GM18526 (cell line): Measurements from ENCODE around the gene GCGR.

ENCODE experiments used
- POLR2A ChIP-seq: IDR thresholded peaks from 3 replicates; pipeline ENCODE4 v1.6.1; 2011; ENCODE audit not compliant: insufficient read length; ENCODE audit errors: extremely low read depth

GCGR gene

DNA sequence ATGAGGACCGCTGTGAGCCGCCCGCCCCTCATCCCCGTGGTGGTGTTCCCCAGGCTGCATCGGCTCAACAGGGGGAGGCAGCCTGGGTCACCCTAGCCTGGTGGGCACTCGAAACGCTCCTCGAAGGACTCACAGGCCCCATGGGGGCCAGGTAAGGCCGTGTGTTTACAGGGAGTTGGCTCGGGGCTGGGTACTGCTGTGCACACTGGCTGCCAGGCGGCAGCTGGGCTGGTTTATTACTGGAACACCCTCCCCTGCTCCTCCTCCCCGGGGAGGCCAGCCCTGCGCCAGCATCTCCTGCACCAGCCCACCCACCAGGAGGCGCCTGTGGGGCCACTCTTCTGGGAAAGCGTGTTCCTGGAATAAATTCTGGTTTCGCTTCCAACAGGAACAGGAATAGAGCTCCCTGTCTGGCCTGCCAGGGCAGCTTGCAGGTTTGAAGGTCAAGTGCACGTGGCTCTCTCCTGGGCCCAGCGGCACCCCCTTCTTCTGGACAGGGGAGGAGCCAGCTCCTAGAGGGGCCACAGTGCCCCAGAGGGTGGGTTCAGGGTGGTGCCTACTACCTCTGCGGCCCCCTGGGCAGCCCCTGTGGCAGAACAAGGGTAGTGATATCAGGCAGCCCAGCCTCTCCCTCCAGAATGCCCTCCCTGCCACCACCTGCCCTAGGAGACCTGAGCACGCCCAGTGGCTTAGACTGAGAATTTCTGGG, 17.8 kb downstream of the GCGR start:
- no peak for TF ChIP-seq POLR2A

DNA sequence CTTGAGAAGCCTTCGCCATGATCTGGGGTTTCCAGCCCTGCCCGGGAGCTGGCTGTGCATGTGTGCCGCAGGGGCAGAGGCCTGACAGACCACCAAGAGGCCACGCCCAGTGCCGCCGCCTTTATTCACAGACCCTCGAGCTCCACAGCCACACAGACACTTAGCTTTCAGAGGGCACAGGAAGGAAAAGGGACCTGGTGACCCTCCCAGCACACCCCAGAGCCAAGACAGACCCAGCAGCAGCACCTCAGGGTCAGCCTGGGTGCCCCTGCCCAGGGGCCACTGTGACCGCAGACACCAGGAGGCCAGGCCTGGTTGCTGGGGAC, 18.3 kb downstream of the GCGR start:
- TF ChIP-seq POLR2A = no peak

DNA sequence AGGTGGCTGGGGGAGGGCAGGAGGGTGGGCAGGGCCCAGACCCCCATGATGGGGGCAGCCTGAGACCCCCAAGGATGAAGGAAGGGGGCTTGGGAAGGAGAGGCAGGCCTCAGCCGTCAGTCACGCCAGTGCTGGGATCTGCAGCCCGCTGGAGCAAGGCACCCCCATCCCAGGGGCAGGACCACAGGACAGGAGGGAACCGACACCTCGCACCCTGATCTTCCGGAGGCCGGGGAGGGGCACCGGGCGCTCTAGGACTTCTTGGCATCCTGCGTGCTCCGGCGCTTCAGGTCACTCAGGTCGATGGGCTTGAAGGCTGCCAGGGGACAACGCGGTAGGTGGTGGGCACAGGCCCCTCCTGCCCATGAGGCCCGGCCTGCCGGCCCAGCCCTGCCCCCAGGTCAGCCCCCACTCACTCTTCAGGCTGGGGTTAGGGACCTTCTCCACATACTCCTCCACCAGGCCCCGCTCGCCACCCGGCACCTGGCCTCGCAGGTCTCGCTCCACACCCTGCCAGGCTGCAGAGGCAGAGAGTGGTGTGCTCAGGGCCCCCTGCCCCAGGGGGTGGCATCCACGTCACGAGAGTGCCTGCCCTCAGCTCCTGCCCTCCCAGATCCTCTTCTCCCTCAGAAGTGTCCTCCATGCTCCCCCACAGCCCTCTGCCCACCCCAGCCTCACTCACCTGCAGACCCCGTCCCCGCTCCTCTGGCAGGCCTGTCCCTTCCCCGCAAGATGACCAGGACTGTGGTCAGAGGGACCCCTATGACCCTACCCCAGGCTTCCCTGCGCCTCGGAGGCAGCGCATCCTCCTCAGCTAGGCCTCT, 19.3 kb downstream of the GCGR start:
- no peak for TF ChIP-seq POLR2A

DNA sequence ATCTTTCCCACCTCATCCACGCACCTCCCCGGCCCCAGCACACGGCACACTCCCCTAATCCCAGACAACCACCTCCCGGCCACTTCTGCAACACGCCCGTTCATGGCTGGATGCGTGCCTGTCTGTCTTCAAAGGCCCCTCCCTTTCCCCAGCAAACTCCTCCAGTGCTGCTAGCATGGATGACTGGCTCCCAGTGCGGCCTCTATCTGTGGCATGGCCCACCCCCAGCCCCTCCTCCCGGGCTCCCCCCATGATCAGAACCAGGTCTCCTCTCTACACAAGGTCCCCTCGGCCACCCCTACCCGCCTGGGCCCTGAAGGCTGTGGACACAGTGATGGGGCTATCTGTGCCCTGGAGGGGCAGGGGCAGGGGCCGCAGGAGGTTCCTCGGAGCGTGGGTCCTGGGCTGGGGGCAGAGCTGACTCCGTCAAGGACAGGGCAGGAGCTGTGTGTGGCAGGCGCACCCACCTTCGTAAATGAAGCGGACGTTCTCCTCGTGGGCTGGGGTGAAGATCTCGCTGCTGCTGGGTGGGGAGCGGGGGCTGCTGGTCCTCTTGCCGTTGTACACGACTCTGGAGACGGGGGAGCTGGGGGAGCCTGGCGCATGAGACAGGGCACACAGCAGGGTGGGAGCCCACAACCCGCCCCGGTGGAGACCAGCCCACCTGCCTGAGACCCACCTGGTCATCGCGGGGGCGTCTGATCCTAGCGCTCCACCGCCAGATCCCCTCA, 20.0 kb downstream of the GCGR start:
- TF ChIP-seq POLR2A = no peak

DNA sequence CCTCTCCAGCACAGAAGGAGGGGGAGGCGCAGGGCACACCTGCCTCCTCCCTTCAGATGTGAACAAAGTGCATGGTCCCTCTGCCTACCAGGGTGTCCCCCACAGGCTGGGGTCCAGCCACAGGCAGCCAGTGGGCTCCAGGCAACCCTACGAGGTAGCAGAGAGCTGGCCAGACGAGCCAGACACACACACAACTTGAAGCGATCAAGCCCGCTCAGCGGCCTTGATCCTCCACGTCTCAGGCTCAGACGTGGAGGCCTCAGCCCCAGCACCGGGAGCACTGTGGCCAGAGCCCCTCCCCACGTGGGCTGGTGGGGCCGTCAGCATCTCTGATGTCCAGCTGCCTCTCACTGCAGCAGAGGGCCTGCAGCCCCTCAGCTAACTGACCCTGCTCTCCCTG, 20.6 kb downstream of the GCGR start:
- no peak for TF ChIP-seq POLR2A

DNA sequence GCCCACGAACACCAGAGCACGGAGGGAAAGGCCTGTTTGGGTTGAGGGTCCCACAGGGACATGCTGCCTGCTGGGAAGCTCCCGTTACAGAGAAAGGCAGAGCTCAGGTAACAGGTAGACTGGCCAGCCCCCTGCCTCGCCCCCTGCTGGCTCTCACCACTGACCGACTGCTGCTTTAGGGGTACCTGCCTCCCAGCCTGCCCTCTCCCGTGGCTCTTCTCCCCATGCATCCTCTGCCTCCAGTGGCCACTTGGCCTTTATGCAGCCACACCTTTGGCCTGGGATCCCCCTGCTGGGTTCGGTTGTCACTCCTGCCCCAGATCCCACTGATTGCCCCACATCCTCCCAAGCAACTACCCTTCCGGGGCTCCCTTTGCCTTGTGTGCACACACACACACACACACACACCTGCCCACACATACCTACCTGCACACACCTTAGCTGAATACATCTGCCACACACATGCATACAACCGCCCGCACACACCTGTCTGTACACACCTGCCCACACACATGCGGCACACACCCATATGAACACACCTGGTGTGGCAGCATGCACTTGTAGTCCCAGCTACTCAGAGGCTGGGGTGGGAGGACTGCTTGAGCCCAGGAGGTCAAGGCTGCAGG, 22.0 kb downstream of the GCGR start:
- no peak for TF ChIP-seq POLR2A

DNA sequence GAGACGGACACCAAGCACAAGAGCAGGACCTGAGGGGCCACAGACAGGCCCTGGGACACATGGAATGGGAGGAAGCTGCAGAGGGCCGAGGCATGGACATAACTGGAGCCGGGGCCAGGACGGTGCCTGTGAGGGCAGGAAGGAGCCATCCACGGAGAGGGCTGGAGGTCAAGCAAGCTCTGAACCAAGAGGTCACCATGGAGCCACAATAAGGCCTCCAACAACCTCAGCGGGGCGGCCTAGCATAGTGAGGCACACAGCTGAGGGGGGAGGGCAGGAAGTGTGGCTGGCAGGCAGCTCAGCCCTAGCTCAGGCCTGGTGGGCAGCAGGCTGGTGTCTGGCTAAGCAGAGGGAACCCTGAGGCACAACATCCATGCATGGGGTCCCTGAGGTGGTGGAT, 24.7 kb downstream of the GCGR start:
- no peak for TF ChIP-seq POLR2A

DNA sequence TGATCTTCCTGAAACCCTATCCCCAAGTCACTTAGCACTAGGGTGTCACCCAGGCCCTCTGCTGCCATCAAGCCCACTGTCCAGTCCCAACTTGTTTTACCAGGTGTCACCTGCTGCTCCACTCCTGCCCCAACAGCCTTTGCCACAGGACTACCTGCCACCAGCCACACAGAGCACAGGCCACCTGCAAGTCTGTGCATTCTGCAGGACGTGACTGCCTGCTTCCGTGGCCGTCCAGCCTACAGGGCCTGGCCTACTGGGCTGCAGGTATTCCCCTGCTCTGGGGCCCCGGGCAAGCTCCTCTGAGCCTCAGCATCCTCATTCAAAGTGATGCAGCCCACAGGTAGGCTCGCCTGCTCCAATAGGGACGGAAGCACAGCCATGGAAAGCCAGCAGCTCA, 25.9 kb downstream of the GCGR start:
- TF ChIP-seq POLR2A = no peak

DNA sequence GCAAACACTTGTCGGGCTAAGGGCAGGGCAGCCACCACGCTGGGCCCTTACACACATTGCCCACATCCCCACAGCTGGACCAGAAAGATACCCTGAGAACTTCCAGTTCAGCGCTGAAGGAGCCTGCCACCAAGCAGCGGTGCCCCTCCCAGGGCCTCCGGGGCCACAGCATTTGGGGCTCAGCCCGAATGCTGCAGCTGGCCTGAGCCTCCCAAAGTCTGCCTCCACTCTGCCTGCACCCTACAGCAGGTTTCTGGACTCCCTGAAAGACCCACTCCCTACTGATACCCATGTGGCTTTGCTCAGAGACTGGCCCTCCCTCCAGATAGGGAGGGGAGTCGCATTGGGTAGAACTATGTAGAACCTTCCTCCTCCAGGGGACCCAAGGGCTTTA, 27.6 kb downstream of the GCGR start:
- TF ChIP-seq POLR2A = no peak

DNA sequence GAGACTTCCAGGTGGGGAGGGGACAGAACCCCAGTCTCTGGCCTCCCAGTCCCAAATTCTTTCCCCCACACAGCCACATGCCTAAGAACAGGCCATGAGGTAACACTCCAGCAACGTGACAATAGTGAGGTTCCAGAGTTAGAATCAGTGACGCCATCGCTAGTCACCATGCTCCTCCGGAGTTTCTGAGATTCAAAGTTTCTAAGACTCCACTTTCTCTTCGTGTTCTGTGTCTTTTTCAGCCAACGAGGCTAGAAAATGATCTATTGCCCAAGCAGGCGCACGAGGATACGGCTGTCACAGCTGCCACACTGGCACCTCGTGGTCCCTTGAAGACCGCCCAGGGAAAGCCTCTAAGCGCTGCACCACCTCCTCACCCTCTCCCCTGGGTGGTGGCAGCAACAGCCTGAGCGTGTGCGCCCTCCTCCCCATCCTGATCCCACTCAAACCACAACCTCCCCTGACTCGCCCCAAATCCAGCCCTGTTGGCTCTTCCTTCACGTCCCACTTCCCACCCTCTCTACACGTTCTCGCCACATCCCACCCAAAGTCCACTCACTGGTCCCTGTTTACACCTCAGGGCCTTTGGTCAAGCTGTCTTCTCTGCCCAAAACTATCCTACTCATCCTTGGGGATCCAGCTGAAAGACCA, 28.1 kb downstream of the GCGR start:
- no peak for TF ChIP-seq POLR2A

DNA sequence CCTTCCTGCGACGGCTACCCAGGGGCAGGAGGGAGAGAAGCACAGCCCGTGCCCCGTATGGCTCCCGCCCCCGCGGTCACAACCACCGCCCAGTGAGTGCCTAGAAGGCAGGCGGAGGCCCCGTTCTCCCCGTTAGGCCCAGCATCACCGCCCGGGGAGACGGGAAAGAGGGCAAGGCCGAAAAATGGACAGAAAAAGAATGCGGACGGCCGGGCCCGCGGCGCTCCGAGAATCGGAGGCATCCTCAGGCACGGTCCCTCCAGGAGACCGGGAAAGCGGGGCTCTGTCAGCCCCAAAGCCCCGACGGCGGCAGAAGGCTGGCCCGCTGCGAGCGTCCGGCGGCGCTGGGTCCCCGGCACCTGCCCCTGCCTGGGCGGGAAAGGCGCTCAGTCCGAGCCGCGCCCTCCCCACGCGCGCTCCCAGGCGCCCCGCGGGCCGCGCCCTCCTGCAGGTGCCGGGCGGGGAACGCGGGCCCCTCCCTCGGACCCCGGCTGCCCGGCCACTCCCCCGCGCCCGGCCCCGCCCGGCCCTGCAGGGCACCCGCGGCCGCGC, 28.7 kb downstream of the GCGR start:
- TF ChIP-seq POLR2A = no peak

DNA sequence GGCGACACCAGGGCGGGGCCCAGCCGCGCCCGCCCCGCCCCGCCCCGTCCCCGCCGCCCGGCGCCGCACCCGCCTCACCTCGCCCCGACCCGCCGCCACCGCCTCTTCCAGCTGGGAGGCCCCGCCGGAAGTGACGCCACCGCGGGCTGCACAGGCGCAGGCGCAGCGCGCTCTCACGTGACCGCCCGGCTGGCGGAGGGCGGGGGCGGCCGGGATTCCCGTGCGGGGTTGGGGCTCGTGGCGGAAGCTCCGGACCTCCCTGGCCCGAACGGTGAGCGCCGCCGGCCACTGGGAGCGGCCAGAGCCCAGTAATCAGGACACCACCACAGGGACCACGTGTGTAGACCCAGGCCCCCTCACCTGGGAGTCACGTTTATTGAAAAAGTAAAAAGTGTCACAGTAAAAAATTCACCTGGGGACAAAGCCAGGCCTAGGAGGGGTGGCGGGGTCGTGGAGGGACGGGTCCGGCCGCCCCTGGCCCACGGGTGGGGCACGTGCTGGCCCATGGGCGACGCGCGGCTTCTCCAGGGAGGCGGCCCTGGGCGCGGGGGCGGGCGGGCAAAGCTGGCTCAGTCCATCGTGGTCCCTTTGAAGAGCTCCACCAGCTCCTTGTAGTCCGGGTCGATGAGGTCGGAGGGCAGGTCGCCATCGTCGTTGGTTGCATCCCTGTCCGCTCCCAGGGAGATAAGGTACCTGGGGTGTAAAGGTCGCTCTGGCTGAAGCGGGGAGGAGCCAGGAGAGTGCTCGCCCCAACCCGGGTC, 29.4 kb downstream of the GCGR start, which contains the start of gene MCRIP1:
TSS of gene MCRIP1 (minus strand) at position 132 of the 761 bp plus-strand sequence. CDS start 8,785 bp downstream, outside the sequence.
- TF ChIP-seq POLR2A = peak; percentile 86

DNA sequence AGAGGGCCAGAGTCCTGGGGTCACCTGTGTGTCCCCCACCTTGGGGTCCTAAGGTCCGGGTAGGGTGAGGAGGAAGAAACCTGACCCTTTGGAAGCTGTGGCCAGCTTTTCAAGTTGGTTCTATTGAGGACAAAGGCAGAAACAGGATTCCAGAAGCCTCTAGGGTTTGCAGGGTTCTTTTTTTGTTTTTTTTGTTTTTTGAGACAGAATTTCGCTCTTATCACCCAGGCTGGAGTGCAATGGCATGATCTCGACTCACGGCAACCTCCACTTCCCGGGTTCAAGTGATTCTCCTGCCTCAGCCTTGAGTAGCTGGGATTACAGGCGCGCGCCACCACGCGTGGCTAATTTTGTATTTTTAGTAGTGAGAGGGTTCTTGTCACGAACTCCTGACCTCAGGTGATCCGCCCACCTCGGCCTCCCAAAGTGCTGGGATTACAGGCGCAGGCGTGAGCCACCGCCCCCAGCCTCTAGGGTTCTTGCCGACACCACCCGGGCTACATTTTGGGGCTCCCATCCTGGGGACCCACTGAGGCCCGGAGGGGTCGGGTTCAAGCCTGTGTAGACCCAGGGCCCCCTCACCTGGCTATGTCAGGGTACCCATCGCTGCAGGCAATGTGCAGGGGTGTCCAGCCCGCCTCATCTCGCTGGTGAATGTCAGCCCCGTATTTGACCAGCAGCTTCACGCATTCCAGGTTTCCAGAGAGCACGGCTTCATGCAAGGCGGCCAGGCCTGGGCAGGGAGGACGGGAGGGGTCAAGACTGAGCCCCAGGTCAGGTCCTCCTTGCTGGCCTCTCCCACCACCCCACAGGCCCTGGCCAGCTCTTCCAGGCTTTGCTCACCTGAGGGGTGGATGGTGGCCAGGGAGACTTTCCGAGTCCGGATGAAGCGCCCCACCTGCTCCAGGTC, 30.2 kb downstream of the GCGR start:
- no peak for TF ChIP-seq POLR2A
